SK-N-SH (cell line): ENCODE measurements around the gene SSTR4.

Experiments
- EP300 ChIP-seq, 2 experiments: IDR thresholded peaks; 2 replicates each; pipeline versions ENCODE4 v1.4.0 to v1.6.1; 2012; ENCODE audit warnings: borderline replicate concordance in 1 of 2, low read depth in 1 of 2, low read length in 1 of 2
- EZH2phosphoT487 ChIP-seq: fragments of 200-600 bp; sonication (generic); IDR thresholded peaks from 2 replicates; pipeline ENCODE4 v1.6.1; 2017; ENCODE audit warnings: low read depth, mixed run types, mild to moderate bottlenecking, antibody characterized with exemption, moderate library complexity, borderline replicate concordance
- TAF1 ChIP-seq: IDR thresholded peaks from 2 replicates; pipeline ENCODE4 v1.6.1; 2012; ENCODE audit warnings: low read depth, mild to moderate bottlenecking, low read length, moderate library complexity, borderline replicate concordance
- TCF12 ChIP-seq: IDR thresholded peaks from 2 replicates; pipeline ENCODE4 v1.4.0; 2012
- YY1 ChIP-seq: IDR thresholded peaks from 2 replicates; pipeline ENCODE4 v1.4.0; 2012; ENCODE audit warnings: low read depth, mild to moderate bottlenecking
- TF ChIP-seq, protein P1 (sequence below): fragments of 200-600 bp; sonication (generic); IDR thresholded peaks from 2 replicates; pipeline ENCODE4 v1.6.1; 2017; ENCODE audit warnings: antibody characterized with exemption, mild to moderate bottlenecking, moderate library complexity

DNA sequence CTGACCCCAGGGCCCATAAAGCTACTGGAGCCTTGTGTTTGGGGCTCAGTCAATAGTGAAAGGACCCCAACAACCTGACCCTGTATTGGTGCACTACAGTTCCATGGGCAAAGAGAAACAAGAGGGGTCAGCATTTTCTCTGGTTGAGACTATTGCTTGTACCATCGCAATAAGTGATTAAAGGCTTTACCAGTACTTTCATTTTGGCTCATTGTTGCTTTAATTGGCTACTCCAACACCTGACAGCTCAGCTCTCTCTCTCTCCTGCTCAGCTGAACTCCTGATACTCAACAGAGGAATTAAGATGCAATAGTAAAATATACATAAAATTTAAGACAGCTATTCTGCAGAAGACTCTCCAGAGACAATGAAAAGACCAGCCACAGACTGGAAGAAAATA lies 33.2 kb downstream of the SSTR4 start:
- TF ChIP-seq EZH2phosphoT487 (no peak), TAF1 (no peak), EP300 (IDR thresholded peaks at IDR 0.05; ENCODE audit: borderline replicate concordance in 1 of 2, low read depth in 1 of 2, low read length in 1 of 2) (no peak), TCF12 (no peak), YY1 (no peak)
- TF ChIP-seq, protein P1, sequence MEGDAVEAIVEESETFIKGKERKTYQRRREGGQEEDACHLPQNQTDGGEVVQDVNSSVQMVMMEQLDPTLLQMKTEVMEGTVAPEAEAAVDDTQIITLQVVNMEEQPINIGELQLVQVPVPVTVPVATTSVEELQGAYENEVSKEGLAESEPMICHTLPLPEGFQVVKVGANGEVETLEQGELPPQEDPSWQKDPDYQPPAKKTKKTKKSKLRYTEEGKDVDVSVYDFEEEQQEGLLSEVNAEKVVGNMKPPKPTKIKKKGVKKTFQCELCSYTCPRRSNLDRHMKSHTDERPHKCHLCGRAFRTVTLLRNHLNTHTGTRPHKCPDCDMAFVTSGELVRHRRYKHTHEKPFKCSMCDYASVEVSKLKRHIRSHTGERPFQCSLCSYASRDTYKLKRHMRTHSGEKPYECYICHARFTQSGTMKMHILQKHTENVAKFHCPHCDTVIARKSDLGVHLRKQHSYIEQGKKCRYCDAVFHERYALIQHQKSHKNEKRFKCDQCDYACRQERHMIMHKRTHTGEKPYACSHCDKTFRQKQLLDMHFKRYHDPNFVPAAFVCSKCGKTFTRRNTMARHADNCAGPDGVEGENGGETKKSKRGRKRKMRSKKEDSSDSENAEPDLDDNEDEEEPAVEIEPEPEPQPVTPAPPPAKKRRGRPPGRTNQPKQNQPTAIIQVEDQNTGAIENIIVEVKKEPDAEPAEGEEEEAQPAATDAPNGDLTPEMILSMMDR = no peak
